Astrocyte of the spinal cord (primary cell): Measurements from ENCODE around the gene PPP1R9A.

ENCODE experiments used
- DNase-seq: peaks from one replicate; pipeline ENCODE4 v3.0.0; 2011; ENCODE audit warnings: low read depth, low spot score
- H3K4me3 ChIP-seq: 2 replicates; pipeline ENCODE4 v1.5.1; 2011; ENCODE audit warnings: low read depth, mild to moderate bottlenecking, low read length, moderate library complexity
- in situ Hi-C: cut with HindIII; loops from 2 replicates; pipeline ENCODE4 v1.10.0; 2017; ENCODE audit warnings: low sequenced_read_pairs
- TF ChIP-seq, protein P1 (sequence below): IDR thresholded peaks from 2 replicates; pipeline ENCODE4 v1.5.1; 2012; ENCODE audit warnings: low read depth, mild to moderate bottlenecking, low read length, inconsistent platforms

PPP1R9A gene

GRCh38 chr7:94907026-94907810, at the start of gene PPP1R9A:
Gene PPP1R9A (plus strand): TSS chr7:94907594. CDS start chr7:94910114, 2,520 bp downstream.
- peak within 1 kb of the TSS; percentile 65 for H3K4me3 ChIP-seq
- in situ Hi-C loops = no loop called here
- TF ChIP-seq, protein P1, sequence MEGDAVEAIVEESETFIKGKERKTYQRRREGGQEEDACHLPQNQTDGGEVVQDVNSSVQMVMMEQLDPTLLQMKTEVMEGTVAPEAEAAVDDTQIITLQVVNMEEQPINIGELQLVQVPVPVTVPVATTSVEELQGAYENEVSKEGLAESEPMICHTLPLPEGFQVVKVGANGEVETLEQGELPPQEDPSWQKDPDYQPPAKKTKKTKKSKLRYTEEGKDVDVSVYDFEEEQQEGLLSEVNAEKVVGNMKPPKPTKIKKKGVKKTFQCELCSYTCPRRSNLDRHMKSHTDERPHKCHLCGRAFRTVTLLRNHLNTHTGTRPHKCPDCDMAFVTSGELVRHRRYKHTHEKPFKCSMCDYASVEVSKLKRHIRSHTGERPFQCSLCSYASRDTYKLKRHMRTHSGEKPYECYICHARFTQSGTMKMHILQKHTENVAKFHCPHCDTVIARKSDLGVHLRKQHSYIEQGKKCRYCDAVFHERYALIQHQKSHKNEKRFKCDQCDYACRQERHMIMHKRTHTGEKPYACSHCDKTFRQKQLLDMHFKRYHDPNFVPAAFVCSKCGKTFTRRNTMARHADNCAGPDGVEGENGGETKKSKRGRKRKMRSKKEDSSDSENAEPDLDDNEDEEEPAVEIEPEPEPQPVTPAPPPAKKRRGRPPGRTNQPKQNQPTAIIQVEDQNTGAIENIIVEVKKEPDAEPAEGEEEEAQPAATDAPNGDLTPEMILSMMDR = peak; percentile 51
- peak; percentile 20 for DNase-seq

GRCh38 chr7:94871132-94871531, 36.3 kb upstream of the PPP1R9A start:
- in situ Hi-C loops = no loop called here
- DNase-seq = no peak
- H3K4me3 ChIP-seq = no peak overlapping the region
- TF ChIP-seq, protein P1 = no peak

DNA sequence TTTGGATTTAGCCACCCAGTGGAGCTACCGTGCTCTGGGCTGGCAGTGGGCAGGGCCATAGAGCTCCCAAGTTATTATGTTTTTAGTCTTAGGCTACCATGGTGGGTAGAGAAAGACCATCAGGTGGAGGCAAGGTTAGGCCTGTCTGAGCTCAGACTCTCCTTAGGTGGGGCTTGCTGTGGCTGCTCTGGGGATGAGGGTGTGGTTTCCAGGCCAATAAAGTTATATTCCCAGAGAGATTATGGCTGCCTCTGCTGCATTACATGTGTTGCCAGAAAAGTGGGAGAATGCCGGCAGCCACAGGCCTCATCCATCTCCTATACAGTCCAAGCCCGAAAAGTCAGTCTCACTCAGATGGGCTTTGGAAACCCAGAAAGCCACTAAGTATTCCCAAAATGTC, 34.2 kb upstream of the PPP1R9A start:
- DNase-seq = no peak
- TF ChIP-seq, protein P1 = no peak
- in situ Hi-C loops = no loop called here
- no peak overlapping the region for H3K4me3 ChIP-seq

DNA sequence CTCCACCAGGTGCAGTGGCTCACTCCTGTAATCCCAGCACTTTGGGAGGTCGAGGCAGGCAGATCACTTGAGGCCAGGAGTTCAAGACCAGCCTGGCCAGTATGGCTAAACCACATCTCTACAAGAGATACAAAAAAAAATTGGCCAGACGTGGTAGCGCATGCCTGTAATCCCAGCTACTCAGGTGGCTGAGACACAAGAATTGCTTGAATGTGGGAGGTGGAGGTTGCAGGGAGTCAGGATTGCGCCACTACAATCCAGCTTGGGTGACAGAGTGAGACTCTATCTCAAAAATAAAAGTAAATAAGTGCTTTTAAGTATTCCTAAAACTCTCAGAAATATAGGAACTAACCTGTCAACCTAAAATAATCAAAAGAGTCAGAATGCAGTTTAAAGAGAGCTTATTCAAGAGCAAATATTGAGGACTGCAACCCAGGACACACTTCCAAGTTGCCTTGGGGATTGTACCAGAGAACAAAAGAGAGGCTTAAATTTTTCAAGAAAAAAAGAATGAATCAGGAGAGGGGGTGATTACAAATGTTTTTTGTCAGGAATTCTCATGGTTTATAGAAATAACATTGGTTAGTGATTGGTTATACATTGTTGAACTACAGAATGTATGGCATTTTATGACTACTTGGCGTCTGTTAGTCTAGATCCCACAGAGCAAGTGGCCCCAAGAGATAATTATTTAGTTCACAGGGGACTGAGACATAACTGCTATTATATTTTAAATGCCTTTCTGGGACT, 33.2 kb upstream of the PPP1R9A start:
- TF ChIP-seq, protein P1 = no peak
- no peak for DNase-seq
- in situ Hi-C loops = no loop called here
- no peak overlapping the region for H3K4me3 ChIP-seq

DNA sequence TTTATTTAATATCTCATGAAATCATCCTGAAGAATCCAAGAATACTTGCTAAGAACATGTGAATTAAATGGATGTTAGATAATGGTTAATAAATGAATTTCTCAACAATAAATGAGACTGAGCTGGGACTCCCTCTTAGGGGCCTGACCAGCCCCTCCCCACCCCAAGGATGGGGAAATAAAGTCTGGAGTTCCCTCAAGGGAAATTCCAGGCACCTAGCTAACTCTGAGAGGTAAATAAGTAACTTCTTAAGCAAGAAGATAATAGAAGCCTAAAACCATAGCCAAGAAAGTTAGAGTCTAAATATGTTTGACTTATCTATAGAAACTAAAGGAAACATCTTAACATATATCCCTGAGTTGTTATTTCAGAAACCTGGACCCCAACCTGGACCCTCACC, 32.2 kb upstream of the PPP1R9A start:
- in situ Hi-C loops = no loop called here

More for the DNA sequence above, 32.2 kb upstream of the PPP1R9A start:
- TF ChIP-seq, protein P1 = no peak
- DNase-seq = no peak
- no peak overlapping the region for H3K4me3 ChIP-seq
